HEK293 (cell line): ENCODE measurements around the gene SP2.
A peak's percentile ranks its signal among the peaks of the same experiment; 100 is the strongest.

Experiments
- CTCF ChIA-PET: fragments of 350-600 bp; formaldehyde crosslinking; extraction: SDS; loops from one replicate; lab custom pipeline; 2021; ENCODE audit warnings: antibody characterized with exemption; lab: Yijun Ruan, JAX
- POLR2A ChIA-PET: fragments of 300-600 bp; formaldehyde crosslinking; extraction: SDS; loops from one replicate; lab custom pipeline; 2020; ENCODE audit warnings: antibody characterized with exemption, inconsistent platforms; lab: Yijun Ruan, JAX
- H3K27ac ChIP-seq: fragments of 200-500 bp; sonication (Bioruptor generic); 2 replicates; pipeline ENCODE4 v1.5.1; 2014; ENCODE audit warnings: low read depth, low read length, control low read depth, inconsistent platforms; ENCODE audit errors: extremely low read depth
- H3K36me3 ChIP-seq, 2 experiments: fragments of 200-500 bp in 1 of 2; sonication (Bioruptor generic) in 1 of 2; 1 replicate in 1 of 2; 2 replicates in 1 of 2; pipeline ENCODE4 v1.5.1; 2014 to 2017; ENCODE audit warnings: inconsistent platforms in 2 of 2, low read length in 2 of 2; ENCODE audit not compliant: control insufficient read depth in 2 of 2, insufficient read depth in 1 of 2
- H3K4me1 ChIP-seq: fragments of 200-500 bp; sonication (Bioruptor generic); 2 replicates; pipeline ENCODE4 v1.5.1; 2014; ENCODE audit warnings: mild to moderate bottlenecking, low read length, inconsistent platforms; ENCODE audit not compliant: control insufficient read depth, insufficient read depth
- H3K4me3 ChIP-seq: 2 replicates; pipeline ENCODE4 v1.5.1; 2011; ENCODE audit warnings: low read depth, mild to moderate bottlenecking, control low read depth, low read length, moderate library complexity
- H3K9me3 ChIP-seq: fragments of 200-500 bp; sonication (Bioruptor generic); 2 replicates; pipeline ENCODE4 v1.5.1; 2014; ENCODE audit warnings: low read depth, low read length, inconsistent platforms; ENCODE audit not compliant: control insufficient read depth, insufficient read depth
- KLF8 ChIP-seq: fragments of 450-650 bp; formaldehyde crosslinking; IDR thresholded peaks from 2 replicates; pipeline ENCODE4 v1.5.1; 2016; ENCODE audit warnings: missing biosample characterization, missing genetic modification characterization
- OVOL3 ChIP-seq: fragments of 450-650 bp; formaldehyde crosslinking; IDR thresholded peaks from 2 replicates; pipeline ENCODE4 v1.5.1; 2016; ENCODE audit warnings: missing biosample characterization, missing genetic modification characterization
- PRDM1 ChIP-seq: fragments of 450-650 bp; formaldehyde crosslinking; IDR thresholded peaks from 2 replicates; pipeline ENCODE4; 2016; ENCODE audit warnings: missing biosample characterization, missing genetic modification characterization
- SP3 ChIP-seq: fragments of 450-650 bp; formaldehyde crosslinking; IDR thresholded peaks from 2 replicates; pipeline ENCODE4 v1.5.1; 2016; ENCODE audit warnings: missing biosample characterization, missing genetic modification characterization
- SP7 ChIP-seq: fragments of 450-650 bp; formaldehyde crosslinking; IDR thresholded peaks from 2 replicates; pipeline ENCODE4 v1.5.1; 2016; ENCODE audit warnings: missing biosample characterization, missing genetic modification characterization
- ZNF24 ChIP-seq: fragments of 450-650 bp; formaldehyde crosslinking; IDR thresholded peaks from 2 replicates; pipeline ENCODE4 v1.5.1; 2016; ENCODE audit warnings: missing biosample characterization, missing genetic modification characterization
- ZNF341 ChIP-seq: fragments of 450-650 bp; formaldehyde crosslinking; IDR thresholded peaks from 2 replicates; pipeline ENCODE4; 2016; ENCODE audit warnings: low read depth, missing biosample characterization, missing genetic modification characterization
- ZNF544 ChIP-seq: fragments of 450-650 bp; formaldehyde crosslinking; IDR thresholded peaks from 2 replicates; pipeline ENCODE4 v1.5.0; 2017; ENCODE audit warnings: missing biosample characterization, missing genetic modification characterization
- ZNF558 ChIP-seq: fragments of 450-650 bp; formaldehyde crosslinking; IDR thresholded peaks from 2 replicates; pipeline ENCODE4 v1.5.1; 2016; ENCODE audit warnings: missing biosample characterization, missing genetic modification characterization
- ZNF624 ChIP-seq: fragments of 450-650 bp; formaldehyde crosslinking; IDR thresholded peaks from 2 replicates; pipeline ENCODE4 v1.5.1; 2017; ENCODE audit warnings: missing biosample characterization, missing genetic modification characterization
- ZNF654 ChIP-seq: fragments of 450-650 bp; formaldehyde crosslinking; IDR thresholded peaks from 2 replicates; pipeline ENCODE4 v1.5.1; 2016; ENCODE audit warnings: low read depth, missing biosample characterization, missing genetic modification characterization
- ZNF660 ChIP-seq: fragments of 450-650 bp; IDR thresholded peaks from 2 replicates; pipeline ENCODE4 v1.5.1; 2018; ENCODE audit warnings: missing biosample characterization, mild to moderate bottlenecking, missing genetic modification characterization
- ZNF664 ChIP-seq: fragments of 450-650 bp; formaldehyde crosslinking; IDR thresholded peaks from 2 replicates; pipeline ENCODE4 v1.5.1; 2016; ENCODE audit warnings: missing biosample characterization, missing genetic modification characterization
- ZSCAN16 ChIP-seq: fragments of 450-650 bp; formaldehyde crosslinking; IDR thresholded peaks from 2 replicates; pipeline ENCODE4 v1.5.1; 2016; ENCODE audit warnings: missing biosample characterization, missing genetic modification characterization
- TF ChIP-seq, protein P1 (sequence below): fragments of 450-650 bp; formaldehyde crosslinking; IDR thresholded peaks from 2 replicates; pipeline ENCODE4 v1.5.1; 2016; ENCODE audit warnings: missing biosample characterization, missing genetic modification characterization
- TF ChIP-seq, protein P2 (sequence below): fragments of 450-650 bp; formaldehyde crosslinking; IDR thresholded peaks from 2 replicates; pipeline ENCODE4 v1.5.1; 2016; ENCODE audit warnings: missing biosample characterization, missing genetic modification characterization, low read depth
- TF ChIP-seq, protein P3 (sequence below): fragments of 450-650 bp; formaldehyde crosslinking; IDR thresholded peaks from 2 replicates; pipeline ENCODE4 v1.5.1; 2016; ENCODE audit warnings: missing biosample characterization, missing genetic modification characterization
- TF ChIP-seq, protein P4 (sequence below): fragments of 450-650 bp; formaldehyde crosslinking; IDR thresholded peaks from 2 replicates; pipeline ENCODE4 v1.5.1; 2016; ENCODE audit warnings: missing biosample characterization, missing genetic modification characterization
- TF ChIP-seq, protein P5 (sequence below): fragments of 450-650 bp; formaldehyde crosslinking; IDR thresholded peaks from 2 replicates; pipeline ENCODE4 v1.5.1; 2016; ENCODE audit warnings: missing biosample characterization, missing genetic modification characterization

SP2 gene

DNA sequence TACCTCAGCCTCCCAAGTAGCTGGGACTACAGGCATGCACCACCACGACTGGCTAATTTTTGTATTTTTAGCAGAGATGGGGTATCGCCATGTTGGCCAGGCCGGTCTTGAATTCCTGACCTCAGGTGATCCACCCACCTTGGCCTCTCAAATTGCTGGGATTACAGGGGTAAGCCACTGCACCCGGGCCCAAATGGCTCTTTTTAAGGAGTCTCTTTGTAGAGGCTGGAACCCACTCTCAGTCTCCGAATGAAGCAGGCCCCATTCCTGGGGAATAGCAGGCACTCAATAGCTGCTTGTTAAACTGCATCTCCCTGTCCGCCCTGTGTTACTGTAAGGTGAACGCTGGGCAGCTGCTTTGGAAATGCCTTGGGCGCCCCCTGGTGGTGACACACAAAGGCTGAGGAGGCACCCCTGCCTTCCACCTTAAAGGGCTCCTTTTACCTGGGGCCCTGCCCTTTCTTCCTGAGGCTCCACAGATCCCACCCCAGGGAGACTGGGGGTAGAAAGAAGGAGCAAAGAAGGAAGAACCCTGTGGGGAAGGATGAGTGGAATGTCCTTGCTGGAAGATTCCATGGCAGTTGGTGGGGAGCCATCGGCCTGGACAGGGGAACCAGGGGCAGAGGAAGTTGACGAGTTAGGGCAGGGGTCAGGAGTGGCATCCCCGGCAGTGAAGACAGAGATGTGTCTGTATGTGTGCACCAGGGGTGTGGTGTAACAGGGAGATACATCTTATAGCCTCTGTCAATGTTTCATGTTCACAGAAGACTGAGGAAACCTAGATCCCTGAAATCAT, 6.1 kb upstream of the SP2 start (continued):
- TF ChIP-seq SP7 (tag by site-specific recombination) (0 out of 2 replicates have a peak, but pooled peaks have one; percentile 37), ZNF660 (tag by site-specific recombination) (peak; percentile 90; the same call in 1 of the 2 replicates), ZNF654 (tag by site-specific recombination) (peak; percentile 88), ZSCAN16 (tag by site-specific recombination) (no peak), OVOL3 (tag by site-specific recombination) (no peak), ZNF341 (tag by site-specific recombination) (0 out of 2 replicates have a peak, but pooled peaks have one; percentile 31), KLF8 (tag by site-specific recombination) (0 out of 2 replicates have a peak, but pooled peaks have one; percentile 34), ZNF624 (tag by site-specific recombination) (no peak), SP3 (no peak), ZNF558 (tag by site-specific recombination) (no peak), ZNF24 (peak; percentile 44; the same call in 1 of the 2 replicates), ZNF544 (tag by site-specific recombination) (no peak), ZNF664 (tag by site-specific recombination) (peak; percentile 99)
- TF ChIP-seq, protein P1, sequence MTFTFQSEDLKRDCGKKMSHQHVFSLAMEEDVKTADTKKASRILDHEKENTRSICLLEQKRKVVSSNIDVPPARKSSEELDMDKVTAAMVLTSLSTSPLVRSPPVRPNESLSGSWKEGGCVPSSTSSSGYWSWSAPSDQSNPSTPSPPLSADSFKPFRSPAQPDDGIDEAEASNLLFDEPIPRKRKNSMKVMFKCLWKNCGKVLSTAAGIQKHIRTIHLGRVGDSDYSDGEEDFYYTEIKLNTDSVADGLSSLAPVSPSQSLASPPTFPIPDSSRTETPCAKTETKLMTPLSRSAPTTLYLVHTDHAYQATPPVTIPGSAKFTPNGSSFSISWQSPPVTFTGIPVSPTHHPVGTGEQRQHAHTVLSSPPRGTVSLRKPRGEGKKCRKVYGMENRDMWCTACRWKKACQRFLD (tag by site-specific recombination): no peak
- TF ChIP-seq, protein P2, sequence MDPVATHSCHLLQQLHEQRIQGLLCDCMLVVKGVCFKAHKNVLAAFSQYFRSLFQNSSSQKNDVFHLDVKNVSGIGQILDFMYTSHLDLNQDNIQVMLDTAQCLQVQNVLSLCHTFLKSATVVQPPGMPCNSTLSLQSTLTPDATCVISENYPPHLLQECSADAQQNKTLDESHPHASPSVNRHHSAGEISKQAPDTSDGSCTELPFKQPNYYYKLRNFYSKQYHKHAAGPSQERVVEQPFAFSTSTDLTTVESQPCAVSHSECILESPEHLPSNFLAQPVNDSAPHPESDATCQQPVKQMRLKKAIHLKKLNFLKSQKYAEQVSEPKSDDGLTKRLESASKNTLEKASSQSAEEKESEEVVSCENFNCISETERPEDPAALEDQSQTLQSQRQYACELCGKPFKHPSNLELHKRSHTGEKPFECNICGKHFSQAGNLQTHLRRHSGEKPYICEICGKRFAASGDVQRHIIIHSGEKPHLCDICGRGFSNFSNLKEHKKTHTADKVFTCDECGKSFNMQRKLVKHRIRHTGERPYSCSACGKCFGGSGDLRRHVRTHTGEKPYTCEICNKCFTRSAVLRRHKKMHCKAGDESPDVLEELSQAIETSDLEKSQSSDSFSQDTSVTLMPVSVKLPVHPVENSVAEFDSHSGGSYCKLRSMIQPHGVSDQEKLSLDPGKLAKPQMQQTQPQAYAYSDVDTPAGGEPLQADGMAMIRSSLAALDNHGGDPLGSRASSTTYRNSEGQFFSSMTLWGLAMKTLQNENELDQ (tag by site-specific recombination): no peak
- TF ChIP-seq, protein P3, sequence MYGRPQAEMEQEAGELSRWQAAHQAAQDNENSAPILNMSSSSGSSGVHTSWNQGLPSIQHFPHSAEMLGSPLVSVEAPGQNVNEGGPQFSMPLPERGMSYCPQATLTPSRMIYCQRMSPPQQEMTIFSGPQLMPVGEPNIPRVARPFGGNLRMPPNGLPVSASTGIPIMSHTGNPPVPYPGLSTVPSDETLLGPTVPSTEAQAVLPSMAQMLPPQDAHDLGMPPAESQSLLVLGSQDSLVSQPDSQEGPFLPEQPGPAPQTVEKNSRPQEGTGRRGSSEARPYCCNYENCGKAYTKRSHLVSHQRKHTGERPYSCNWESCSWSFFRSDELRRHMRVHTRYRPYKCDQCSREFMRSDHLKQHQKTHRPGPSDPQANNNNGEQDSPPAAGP (tag by site-specific recombination): peak; percentile 67; the same call in 1 of the 2 replicates
- TF ChIP-seq, protein P4, sequence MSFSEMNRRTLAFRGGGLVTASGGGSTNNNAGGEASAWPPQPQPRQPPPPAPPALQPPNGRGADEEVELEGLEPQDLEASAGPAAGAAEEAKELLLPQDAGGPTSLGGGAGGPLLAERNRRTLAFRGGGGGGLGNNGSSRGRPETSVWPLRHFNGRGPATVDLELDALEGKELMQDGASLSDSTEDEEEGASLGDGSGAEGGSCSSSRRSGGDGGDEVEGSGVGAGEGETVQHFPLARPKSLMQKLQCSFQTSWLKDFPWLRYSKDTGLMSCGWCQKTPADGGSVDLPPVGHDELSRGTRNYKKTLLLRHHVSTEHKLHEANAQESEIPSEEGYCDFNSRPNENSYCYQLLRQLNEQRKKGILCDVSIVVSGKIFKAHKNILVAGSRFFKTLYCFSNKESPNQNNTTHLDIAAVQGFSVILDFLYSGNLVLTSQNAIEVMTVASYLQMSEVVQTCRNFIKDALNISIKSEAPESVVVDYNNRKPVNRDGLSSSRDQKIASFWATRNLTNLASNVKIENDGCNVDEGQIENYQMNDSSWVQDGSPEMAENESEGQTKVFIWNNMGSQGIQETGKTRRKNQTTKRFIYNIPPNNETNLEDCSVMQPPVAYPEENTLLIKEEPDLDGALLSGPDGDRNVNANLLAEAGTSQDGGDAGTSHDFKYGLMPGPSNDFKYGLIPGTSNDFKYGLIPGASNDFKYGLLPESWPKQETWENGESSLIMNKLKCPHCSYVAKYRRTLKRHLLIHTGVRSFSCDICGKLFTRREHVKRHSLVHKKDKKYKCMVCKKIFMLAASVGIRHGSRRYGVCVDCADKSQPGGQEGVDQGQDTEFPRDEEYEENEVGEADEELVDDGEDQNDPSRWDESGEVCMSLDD: 0 out of 2 replicates have a peak, but pooled peaks have one; percentile 18

DNA sequence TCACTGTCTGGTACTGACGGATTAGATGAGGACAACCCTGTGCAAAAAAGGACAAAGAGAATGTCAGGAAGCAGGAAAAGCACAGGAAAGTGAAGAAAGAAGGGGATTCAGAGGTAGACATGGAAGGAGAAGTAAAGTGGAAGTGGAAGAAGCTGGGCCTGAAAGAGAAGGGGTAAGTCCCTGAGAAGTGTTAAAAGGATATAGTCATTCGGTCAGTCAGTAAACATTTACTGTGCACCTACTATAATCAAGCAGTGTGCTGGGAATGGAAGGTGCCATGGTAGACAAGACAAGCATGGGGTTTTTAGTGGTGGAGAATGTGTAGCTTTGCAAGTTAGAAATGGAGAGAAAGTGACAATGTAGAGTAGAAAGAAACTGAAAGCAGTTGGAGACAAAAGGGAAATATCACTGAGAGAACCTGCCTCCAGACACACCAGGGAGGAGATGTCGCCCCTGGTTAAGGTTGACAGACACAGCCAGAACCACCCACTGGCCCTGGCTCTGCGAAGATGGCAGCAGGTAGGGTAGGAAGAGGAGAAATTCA, 4.4 kb upstream of the SP2 start:
- no peak overlapping the region for H3K4me3 ChIP-seq
- H3K27ac ChIP-seq: no peak overlapping the region
- no peaks in the 10 kb centered on the region for H3K9me3 ChIP-seq
- CTCF ChIA-PET: interaction anchor here (0.6 to 18.5 kb wide), 16 partner anchors 8 to 971 kb away, joined by 3 to 837 read pairs (median 6); partner anchors contain the start of genes PNPO, SCRN2 and SP6
- no peaks in the 10 kb centered on the region for H3K36me3 ChIP-seq
- TF ChIP-seq, protein P5, sequence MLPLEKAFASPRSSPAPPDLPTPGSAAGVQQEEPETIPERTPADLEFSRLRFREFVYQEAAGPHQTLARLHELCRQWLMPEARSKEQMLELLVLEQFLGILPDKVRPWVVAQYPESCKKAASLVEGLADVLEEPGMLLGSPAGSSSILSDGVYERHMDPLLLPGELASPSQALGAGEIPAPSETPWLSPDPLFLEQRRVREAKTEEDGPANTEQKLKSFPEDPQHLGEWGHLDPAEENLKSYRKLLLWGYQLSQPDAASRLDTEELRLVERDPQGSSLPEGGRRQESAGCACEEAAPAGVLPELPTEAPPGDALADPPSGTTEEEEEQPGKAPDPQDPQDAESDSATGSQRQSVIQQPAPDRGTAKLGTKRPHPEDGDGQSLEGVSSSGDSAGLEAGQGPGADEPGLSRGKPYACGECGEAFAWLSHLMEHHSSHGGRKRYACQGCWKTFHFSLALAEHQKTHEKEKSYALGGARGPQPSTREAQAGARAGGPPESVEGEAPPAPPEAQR (tag by site-specific recombination): no peak
- TF ChIP-seq PRDM1 (tag by site-specific recombination): peak; percentile 94
- peak; percentile 93 for TF ChIP-seq ZNF664 (tag by site-specific recombination)
- POLR2A ChIA-PET: interaction anchor here (0.6 to 4.5 kb wide), 4 partner anchors 50 to 728 kb away, joined by 3 to 29 read pairs (median 4); partner anchors contain the start of genes LRRC46, MRPL10 and SCRN2
- H3K4me1 ChIP-seq: peaks cover 2% of the 10 kb centered on the region; the same call in 1 of the 2 replicates
